ENCODE data around the gene MKLN1.

DNA sequence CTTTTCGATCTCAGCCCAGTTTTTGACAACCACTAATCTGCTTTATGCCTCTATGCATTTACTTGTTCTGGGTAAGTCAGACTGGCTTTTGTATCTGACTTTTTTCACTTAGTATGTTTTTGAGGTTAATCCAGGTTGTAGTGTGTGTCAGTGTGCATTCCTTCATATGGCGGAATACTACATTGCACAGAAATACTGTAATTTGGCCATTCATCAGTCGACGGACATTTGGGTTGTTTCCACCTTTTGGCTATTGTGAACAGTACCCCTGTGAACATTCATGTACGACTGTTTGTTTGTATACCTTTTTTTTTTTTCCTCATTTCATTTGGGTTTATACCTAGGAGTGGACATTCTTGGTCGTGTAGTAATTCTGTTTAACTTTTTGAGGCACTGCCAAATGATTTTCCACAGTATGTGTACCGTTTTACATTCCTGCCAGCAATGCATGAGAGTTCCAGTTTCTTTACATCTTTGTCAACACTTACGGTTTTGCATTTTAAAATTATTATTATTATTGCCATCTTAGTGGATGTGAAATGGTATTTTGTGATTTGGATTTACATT is 57.4 kb downstream of the MKLN1 start:
- TF ChIP-seq, protein P1, sequence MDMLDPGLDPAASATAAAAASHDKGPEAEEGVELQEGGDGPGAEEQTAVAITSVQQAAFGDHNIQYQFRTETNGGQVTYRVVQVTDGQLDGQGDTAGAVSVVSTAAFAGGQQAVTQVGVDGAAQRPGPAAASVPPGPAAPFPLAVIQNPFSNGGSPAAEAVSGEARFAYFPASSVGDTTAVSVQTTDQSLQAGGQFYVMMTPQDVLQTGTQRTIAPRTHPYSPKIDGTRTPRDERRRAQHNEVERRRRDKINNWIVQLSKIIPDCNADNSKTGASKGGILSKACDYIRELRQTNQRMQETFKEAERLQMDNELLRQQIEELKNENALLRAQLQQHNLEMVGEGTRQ (IDR thresholded peaks at IDR 0.05; ENCODE audit: borderline replicate concordance, low read depth, low read length), result no peak
- TF ChIP-seq YY1 (IDR thresholded peaks at IDR 0.05; ENCODE audit: low read depth), result no peak
- TF ChIP-seq, protein P2, sequence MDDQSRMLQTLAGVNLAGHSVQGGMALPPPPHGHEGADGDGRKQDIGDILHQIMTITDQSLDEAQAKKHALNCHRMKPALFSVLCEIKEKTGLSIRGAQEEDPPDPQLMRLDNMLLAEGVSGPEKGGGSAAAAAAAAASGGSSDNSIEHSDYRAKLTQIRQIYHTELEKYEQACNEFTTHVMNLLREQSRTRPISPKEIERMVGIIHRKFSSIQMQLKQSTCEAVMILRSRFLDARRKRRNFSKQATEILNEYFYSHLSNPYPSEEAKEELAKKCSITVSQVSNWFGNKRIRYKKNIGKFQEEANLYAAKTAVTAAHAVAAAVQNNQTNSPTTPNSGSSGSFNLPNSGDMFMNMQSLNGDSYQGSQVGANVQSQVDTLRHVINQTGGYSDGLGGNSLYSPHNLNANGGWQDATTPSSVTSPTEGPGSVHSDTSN (IDR thresholded peaks at IDR 0.05), result no peak
- TF ChIP-seq, protein P3, sequence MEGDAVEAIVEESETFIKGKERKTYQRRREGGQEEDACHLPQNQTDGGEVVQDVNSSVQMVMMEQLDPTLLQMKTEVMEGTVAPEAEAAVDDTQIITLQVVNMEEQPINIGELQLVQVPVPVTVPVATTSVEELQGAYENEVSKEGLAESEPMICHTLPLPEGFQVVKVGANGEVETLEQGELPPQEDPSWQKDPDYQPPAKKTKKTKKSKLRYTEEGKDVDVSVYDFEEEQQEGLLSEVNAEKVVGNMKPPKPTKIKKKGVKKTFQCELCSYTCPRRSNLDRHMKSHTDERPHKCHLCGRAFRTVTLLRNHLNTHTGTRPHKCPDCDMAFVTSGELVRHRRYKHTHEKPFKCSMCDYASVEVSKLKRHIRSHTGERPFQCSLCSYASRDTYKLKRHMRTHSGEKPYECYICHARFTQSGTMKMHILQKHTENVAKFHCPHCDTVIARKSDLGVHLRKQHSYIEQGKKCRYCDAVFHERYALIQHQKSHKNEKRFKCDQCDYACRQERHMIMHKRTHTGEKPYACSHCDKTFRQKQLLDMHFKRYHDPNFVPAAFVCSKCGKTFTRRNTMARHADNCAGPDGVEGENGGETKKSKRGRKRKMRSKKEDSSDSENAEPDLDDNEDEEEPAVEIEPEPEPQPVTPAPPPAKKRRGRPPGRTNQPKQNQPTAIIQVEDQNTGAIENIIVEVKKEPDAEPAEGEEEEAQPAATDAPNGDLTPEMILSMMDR (IDR thresholded peaks at IDR 0.05), result no peak
- no peak for TF ChIP-seq MXI1 (IDR thresholded peaks at IDR 0.05; ENCODE audit: low read depth, low read length)
- TF ChIP-seq SMC3 (IDR thresholded peaks at IDR 0.05; ENCODE audit: low read depth, low read length), result no peak
- TF ChIP-seq POLR2AphosphoS5 (IDR thresholded peaks at IDR 0.05; ENCODE audit: low read depth, low read length), result no peak
- TF ChIP-seq, protein P4, sequence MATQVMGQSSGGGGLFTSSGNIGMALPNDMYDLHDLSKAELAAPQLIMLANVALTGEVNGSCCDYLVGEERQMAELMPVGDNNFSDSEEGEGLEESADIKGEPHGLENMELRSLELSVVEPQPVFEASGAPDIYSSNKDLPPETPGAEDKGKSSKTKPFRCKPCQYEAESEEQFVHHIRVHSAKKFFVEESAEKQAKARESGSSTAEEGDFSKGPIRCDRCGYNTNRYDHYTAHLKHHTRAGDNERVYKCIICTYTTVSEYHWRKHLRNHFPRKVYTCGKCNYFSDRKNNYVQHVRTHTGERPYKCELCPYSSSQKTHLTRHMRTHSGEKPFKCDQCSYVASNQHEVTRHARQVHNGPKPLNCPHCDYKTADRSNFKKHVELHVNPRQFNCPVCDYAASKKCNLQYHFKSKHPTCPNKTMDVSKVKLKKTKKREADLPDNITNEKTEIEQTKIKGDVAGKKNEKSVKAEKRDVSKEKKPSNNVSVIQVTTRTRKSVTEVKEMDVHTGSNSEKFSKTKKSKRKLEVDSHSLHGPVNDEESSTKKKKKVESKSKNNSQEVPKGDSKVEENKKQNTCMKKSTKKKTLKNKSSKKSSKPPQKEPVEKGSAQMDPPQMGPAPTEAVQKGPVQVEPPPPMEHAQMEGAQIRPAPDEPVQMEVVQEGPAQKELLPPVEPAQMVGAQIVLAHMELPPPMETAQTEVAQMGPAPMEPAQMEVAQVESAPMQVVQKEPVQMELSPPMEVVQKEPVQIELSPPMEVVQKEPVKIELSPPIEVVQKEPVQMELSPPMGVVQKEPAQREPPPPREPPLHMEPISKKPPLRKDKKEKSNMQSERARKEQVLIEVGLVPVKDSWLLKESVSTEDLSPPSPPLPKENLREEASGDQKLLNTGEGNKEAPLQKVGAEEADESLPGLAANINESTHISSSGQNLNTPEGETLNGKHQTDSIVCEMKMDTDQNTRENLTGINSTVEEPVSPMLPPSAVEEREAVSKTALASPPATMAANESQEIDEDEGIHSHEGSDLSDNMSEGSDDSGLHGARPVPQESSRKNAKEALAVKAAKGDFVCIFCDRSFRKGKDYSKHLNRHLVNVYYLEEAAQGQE (IDR thresholded peaks at IDR 0.05; ENCODE audit: low read depth, low read length), result no peak
- TF ChIP-seq FOXM1 (IDR thresholded peaks at IDR 0.05; ENCODE audit: low read depth), result no peak
- TF ChIP-seq, protein P5, sequence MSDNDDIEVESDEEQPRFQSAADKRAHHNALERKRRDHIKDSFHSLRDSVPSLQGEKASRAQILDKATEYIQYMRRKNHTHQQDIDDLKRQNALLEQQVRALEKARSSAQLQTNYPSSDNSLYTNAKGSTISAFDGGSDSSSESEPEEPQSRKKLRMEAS (IDR thresholded peaks at IDR 0.05; ENCODE audit: low read depth), result no peak

Data from SK-N-SH (cell line).